ENCODE measurements around the gene HRH3.

DNA sequence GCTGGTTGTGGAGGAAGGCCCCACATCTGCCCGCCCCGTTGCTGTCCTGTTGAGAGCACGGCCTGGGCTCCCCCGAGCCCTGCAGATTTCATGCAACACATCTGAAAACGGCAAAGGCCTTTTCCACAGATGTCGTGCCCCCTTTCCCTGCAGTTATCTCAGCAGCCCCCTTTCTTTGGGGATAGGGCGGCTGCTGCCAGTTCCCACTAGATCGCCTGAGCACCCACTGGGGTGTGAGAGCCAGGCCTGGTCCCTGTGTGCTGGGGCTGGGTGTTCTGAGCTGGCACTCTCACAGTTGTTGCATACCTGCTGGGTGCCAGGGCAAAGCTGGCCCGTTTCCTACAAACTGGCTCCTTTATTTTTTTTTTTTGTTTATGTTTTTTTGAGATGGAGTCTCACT is 49.5 kb downstream of the HRH3 start:
- TF ChIP-seq ZNF121 (tag by site-specific recombination; IDR thresholded peaks at IDR 0.05) (no peak), PRDM1 (tag by site-specific recombination; IDR thresholded peaks at IDR 0.05) (no peak), ZNF239 (tag by site-specific recombination; IDR thresholded peaks at IDR 0.05) (no peak), ZNF473 (tag by site-specific recombination; IDR thresholded peaks at IDR 0.05) (no peak), ZBTB21 (tag by site-specific recombination; IDR thresholded peaks at IDR 0.05) (no peak), ZNF133 (tag by site-specific recombination; IDR thresholded peaks at IDR 0.05) (no peak), ZNF544 (tag by site-specific recombination; IDR thresholded peaks at IDR 0.05) (no peak), ZNF768 (tag by site-specific recombination; IDR thresholded peaks at IDR 0.05) (no peak), ZNF423 (tag by site-specific recombination; IDR thresholded peaks at IDR 0.05) (no peak)
- TF ChIP-seq, protein P1, sequence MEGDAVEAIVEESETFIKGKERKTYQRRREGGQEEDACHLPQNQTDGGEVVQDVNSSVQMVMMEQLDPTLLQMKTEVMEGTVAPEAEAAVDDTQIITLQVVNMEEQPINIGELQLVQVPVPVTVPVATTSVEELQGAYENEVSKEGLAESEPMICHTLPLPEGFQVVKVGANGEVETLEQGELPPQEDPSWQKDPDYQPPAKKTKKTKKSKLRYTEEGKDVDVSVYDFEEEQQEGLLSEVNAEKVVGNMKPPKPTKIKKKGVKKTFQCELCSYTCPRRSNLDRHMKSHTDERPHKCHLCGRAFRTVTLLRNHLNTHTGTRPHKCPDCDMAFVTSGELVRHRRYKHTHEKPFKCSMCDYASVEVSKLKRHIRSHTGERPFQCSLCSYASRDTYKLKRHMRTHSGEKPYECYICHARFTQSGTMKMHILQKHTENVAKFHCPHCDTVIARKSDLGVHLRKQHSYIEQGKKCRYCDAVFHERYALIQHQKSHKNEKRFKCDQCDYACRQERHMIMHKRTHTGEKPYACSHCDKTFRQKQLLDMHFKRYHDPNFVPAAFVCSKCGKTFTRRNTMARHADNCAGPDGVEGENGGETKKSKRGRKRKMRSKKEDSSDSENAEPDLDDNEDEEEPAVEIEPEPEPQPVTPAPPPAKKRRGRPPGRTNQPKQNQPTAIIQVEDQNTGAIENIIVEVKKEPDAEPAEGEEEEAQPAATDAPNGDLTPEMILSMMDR (tag by site-specific recombination; IDR thresholded peaks at IDR 0.05): no peak
- TF ChIP-seq, protein P2, sequence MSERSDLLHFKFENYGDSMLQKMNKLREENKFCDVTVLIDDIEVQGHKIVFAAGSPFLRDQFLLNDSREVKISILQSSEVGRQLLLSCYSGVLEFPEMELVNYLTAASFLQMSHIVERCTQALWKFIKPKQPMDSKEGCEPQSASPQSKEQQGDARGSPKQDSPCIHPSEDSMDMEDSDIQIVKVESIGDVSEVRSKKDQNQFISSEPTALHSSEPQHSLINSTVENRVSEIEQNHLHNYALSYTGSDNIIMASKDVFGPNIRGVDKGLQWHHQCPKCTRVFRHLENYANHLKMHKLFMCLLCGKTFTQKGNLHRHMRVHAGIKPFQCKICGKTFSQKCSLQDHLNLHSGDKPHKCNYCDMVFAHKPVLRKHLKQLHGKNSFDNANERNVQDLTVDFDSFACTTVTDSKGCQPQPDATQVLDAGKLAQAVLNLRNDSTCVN (tag by site-specific recombination; optimal IDR thresholded peaks at IDR 0.05): no peak
- TF ChIP-seq, protein P3, sequence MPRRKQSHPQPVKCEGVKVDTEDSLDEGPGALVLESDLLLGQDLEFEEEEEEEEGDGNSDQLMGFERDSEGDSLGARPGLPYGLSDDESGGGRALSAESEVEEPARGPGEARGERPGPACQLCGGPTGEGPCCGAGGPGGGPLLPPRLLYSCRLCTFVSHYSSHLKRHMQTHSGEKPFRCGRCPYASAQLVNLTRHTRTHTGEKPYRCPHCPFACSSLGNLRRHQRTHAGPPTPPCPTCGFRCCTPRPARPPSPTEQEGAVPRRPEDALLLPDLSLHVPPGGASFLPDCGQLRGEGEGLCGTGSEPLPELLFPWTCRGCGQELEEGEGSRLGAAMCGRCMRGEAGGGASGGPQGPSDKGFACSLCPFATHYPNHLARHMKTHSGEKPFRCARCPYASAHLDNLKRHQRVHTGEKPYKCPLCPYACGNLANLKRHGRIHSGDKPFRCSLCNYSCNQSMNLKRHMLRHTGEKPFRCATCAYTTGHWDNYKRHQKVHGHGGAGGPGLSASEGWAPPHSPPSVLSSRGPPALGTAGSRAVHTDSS (tag by site-specific recombination; IDR thresholded peaks at IDR 0.05): no peak
- TF ChIP-seq, protein P4, sequence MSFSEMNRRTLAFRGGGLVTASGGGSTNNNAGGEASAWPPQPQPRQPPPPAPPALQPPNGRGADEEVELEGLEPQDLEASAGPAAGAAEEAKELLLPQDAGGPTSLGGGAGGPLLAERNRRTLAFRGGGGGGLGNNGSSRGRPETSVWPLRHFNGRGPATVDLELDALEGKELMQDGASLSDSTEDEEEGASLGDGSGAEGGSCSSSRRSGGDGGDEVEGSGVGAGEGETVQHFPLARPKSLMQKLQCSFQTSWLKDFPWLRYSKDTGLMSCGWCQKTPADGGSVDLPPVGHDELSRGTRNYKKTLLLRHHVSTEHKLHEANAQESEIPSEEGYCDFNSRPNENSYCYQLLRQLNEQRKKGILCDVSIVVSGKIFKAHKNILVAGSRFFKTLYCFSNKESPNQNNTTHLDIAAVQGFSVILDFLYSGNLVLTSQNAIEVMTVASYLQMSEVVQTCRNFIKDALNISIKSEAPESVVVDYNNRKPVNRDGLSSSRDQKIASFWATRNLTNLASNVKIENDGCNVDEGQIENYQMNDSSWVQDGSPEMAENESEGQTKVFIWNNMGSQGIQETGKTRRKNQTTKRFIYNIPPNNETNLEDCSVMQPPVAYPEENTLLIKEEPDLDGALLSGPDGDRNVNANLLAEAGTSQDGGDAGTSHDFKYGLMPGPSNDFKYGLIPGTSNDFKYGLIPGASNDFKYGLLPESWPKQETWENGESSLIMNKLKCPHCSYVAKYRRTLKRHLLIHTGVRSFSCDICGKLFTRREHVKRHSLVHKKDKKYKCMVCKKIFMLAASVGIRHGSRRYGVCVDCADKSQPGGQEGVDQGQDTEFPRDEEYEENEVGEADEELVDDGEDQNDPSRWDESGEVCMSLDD (tag by site-specific recombination; IDR thresholded peaks at IDR 0.05): no peak
- TF ChIP-seq, protein P5, sequence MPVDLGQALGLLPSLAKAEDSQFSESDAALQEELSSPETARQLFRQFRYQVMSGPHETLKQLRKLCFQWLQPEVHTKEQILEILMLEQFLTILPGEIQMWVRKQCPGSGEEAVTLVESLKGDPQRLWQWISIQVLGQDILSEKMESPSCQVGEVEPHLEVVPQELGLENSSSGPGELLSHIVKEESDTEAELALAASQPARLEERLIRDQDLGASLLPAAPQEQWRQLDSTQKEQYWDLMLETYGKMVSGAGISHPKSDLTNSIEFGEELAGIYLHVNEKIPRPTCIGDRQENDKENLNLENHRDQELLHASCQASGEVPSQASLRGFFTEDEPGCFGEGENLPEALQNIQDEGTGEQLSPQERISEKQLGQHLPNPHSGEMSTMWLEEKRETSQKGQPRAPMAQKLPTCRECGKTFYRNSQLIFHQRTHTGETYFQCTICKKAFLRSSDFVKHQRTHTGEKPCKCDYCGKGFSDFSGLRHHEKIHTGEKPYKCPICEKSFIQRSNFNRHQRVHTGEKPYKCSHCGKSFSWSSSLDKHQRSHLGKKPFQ (tag by site-specific recombination; IDR thresholded peaks at IDR 0.05): no peak

All from HEK293 (cell line).